Skin epidermis (tissue), 12 donors: ENCODE results near the gene MAML3.
A peak's percentile ranks its signal among the peaks of the same experiment; 100 is the strongest.
"Not testable (repeated sequence)": the region's sequence is repeated elsewhere in the genome, so short reads cannot be mapped to it uniquely, and the experiment has no call there.

Experiments used
- H3K27ac ChIP-seq, 21 experiments: fragments of 200-600 bp; sonication (generic) in 11 of 21; one replicate each; pipeline ENCODE4 v1.5.0; 2020; ENCODE audit warnings: mild to moderate bottlenecking in 3 of 21, inconsistent platforms in 2 of 21, moderate library complexity in 2 of 21
- H3K4me3 ChIP-seq, 7 experiments: fragments of 200-600 bp; sonication (generic) in 2 of 7; one replicate each; pipeline ENCODE4 v1.5.0; 2020; ENCODE audit warnings: inconsistent platforms in 2 of 7, mild to moderate bottlenecking in 2 of 7, moderate library complexity in 1 of 7

MAML3 gene

DNA sequence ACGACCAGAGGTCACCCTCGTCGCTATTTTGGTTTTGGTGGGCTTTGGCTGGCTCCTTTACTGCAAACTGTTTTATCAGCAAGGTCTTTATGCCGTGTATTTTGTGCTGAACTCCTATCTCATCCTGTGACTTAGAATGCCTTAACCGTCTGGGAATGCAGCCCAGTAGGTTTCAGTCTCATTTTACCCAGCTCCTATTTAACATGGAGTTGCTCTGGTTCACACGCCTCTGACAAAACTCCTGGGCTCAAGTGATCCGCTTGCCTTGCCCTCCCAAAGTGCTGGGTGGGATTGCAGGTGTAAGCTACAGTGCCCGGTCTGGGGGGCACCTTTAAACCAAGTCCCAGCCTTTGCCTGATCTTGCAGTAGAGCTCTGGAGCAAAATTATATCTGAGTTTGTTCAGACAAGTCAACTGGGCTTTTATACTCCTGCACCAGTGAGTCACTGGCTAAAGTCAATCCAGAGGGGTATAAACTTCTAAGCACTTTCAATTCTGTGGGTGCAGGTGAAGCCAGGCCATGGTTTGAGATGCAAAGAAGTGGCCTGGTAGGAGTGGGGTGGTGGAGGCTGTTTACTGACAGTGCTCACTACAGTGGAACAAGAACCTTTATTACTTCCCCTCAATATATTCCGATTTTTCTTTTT, 438.1 kb downstream of the MAML3 start:
- H3K27ac ChIP-seq: no peak overlapping the region
- no peak overlapping the region for H3K4me3 ChIP-seq

DNA sequence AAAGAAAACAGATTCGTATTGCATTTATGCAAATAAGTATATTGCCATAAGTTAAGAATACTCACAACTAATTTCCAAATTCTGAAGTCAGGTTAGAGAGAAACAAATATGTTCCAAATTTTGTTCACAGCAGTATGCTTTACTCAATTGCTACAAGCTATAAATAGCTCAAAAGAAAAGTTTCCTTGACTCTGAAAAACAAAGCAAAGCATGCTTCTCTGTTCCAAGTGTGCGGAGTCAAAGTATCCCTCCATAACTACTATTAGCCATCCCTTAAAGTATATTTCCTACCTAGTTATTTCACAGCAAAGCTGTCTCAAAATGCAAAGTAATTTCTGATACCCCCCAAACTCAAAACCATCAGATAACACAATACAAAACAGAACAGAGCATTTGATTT, 441.1 kb downstream of the MAML3 start:
- H3K4me3 ChIP-seq: no peak overlapping the region
- no peak overlapping the region for H3K27ac ChIP-seq

DNA sequence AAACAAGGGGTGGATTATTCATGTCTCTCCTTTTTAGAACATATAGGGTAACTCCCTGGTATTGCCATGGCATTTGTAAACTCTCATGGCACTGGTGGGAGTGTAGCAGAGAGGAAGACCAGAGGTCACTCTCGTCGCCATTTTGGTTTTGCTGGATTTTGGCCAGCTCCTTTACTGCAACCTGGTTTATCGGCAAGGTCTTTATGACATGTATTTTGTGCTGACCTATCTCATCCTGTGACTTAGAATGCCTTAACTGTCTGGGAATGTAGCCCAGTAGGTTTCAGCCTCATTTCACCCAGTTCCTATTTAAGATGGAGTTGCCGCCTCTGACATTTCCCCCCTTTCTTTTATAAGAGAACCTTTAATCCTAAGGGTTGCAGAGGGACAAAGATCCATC, 442.5 kb downstream of the MAML3 start:
- H3K27ac ChIP-seq: peak overlapping the region in 1 of 21 experiments; percentile 16

DNA sequence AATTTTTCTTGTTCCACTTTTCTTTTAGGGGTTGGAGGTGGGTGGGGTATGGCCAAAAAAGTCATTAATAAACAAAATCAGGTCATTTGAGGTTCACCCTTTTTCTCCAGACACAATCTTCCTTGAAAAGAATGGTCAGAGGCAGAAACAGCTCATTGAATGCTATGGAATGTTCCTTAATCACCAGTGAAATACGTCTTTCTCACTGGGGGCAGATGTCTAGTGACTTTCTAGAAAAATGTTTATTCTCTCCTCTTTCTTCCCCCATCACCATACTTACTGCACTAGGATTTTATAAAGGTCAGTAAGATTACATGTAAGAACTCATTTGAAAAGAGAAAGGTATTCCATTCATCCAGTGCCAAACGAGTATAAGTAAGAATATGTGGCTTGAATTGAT, 443.9 kb downstream of the MAML3 start:
- Histone ChIP-seq H3K4me3 (no peak overlapping the region), H3K27ac (no peak overlapping the region)

More for the DNA sequence above, 442.5 kb downstream of the MAML3 start:
- no peak overlapping the region for H3K4me3 ChIP-seq

DNA sequence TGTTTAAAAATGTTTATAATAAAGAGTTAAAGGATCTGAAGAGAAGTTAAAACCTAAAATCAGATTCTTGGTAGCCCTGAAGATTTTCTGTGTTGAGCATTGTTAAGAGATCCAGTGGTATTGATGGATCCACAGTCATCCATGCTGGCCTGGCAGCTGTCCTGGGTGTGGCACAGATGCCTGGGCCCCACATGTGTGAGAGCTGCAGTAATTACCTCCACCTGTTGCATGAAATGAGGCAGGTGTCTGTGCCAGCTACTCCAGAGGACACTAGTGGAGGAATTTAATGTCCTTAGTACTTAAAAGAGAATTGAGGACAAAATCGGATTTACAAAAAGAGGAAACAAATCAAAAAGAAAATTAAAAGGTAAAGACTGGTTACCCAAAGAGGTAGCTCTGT, 444.3 kb downstream of the MAML3 start:
- H3K4me3 ChIP-seq: no peak overlapping the region

DNA sequence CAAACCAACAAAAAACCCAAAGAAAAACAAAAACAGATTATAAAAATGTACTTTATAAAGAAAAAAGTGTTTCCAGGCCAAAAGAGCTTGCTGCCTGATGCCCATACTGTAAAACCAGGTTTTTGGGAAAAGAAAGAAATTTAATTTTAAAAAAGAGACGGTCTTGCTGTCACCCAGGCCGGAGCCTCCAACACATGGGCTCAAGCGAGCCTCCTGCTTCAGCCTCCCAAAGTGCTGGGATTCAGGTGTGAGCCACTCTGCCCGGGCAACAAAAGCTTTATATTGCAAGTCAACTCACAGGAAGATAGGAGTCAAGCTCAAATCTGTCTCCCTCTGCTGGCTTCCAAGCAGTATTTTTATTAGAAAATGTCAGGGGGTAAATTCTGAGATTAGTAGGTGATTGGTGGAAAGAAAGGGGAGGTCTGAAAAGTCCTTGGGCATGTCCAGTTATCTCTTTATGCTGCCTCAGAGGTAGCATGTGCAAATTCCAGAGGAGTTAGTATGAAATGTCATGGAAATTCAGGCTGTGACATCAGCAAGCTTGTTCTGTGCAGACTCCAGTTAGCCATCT, 449.0 kb downstream of the MAML3 start:
- no peak overlapping the region for H3K4me3 ChIP-seq
- no peak overlapping the region for H3K27ac ChIP-seq

More for the DNA sequence above, 444.3 kb downstream of the MAML3 start:
- H3K27ac ChIP-seq: no peak overlapping the region

DNA sequence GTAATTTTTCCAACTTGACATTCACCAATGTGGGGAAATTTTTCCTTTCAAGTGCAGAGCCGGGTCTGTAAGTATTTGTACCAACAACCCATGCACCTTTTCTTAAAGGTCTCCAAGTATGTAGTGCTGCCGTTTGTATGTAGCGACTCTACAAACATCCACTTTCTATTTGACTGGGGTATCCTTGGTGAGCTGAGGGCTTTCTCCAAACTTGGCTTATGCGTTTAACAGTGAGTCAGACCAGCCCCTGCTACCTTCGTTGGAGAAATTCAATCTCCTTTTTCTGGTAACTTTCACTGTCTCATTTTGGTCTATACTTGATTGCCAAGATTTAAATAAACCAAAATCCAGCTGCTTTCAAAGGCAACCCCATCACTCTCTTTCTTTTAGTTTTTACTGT, 453.4 kb downstream of the MAML3 start:
- Histone ChIP-seq H3K27ac (no peak overlapping the region), H3K4me3 (no peak overlapping the region)

DNA sequence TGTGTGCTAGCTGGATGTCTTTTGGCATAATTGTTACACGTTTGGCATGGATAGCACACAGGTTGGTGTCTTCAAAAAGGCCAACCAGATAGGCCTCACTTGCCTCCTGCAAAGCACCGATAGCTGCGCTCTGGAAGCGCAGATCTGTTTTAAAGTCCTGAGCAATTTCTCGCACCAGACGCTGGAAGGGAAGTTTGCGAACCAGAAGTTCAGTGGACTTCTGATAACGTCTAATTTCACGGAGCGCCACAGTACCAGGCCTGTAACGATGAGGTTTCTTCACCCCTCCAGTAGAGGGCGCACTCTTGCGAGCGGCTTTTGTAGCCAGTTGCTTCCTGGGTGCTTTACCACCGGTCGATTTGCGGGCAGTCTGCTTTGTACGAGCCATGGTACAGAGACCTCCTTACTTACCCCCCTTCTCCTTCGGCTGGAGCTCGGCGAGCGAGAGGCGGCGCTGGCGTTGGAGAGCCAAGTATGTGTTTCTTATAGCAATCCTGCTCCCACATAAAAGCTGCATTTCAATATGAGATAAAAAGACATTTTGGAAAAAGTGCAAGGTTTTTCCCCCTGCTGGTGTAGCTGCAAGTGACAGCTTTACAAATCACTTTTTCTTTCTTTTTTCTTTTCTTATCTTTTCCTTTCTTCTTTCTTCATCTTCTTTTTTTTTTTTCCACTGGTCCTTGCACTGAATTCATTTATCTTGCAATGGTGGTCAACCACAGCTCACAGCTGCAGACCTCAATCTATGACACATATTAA, 455.6 kb downstream of the MAML3 start:
- H3K27ac ChIP-seq, H3K4me3 ChIP-seq: not testable (repeated sequence)

DNA sequence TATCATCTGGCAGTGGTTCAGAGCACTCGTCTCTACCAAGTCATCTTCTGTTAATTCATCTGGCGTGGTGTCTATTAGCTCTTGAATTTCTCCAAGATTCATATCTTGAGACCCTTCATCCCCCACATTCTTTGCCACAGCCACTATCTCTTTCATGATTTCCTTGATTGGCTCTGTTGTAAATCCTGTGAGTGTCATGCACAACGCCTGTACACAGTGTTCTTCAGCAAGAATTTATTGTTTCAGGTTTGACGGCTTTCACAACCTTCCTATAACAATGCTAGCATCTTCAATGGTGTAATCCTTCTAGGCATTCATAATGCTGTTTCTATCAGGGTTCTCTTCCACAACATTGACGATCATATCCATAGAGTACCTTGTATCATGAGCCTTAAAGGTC, 457.5 kb downstream of the MAML3 start:
- H3K27ac ChIP-seq: no peak overlapping the region
- no peak overlapping the region for H3K4me3 ChIP-seq

DNA sequence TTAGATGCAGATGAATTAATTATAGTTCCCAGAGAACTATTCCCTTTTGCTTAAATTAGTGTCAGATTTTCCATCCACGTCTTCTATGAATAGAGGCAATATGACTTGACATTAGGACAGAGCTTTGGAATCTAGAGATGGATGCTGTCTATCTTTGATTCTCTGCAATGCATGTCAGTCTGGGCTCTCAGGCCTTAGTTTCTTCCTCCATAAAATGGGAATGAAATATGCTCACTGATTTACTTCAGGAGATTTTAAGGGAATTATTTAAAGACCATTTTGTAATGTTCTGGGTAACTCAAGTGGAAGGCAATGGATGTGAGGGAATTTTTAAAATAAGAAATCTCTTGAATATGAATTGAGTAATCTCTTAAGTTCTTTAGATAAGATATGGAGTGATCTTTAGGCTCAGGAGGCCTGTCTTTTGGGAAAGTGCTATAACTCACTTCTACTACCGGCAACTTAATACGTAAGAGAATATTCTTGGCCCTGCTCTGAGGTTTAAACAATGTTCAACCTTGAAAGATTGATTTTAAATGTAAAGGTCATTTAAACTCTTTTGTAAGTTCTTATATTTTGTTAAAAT, 459.4 kb downstream of the MAML3 start:
- H3K4me3 ChIP-seq: no peak overlapping the region
- no peak overlapping the region for H3K27ac ChIP-seq

DNA sequence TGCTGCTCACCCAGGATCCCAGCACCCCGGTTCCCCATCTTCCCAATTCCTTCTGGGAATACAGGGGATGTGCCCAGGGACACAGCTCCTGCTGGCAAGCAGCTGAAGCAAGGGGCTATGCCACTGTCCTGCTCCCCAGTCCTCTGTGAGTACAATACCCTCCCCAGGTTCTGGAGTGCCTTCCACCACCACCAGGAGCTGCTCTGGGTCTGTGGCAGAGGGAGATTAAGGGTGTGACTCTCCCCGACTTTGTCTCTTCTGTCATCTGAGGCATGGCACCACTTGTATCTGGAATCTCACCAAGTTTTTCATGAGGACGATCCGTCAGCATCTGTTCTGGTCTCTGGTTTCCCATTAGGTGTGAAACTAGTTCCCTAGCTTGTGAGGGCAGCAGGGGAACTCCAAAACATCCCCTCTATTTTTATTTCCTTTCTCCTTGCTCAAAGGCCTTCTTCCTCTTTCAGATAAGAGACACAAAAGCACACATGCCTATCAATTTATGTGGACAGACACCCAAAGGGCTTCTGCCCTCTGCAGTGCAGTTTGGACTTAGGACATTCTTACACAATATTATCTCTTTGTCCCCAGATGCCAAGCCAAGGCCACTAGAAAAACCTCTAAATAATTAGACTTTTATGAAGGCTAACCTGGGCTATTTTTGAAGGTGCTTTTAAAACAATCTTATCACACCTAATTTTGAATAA, 461.5 kb downstream of the MAML3 start:
- peak overlapping the region in 5 of 21 experiments; percentile 3 to 38 (median 19) for H3K27ac ChIP-seq
- H3K4me3 ChIP-seq: no peak overlapping the region

DNA sequence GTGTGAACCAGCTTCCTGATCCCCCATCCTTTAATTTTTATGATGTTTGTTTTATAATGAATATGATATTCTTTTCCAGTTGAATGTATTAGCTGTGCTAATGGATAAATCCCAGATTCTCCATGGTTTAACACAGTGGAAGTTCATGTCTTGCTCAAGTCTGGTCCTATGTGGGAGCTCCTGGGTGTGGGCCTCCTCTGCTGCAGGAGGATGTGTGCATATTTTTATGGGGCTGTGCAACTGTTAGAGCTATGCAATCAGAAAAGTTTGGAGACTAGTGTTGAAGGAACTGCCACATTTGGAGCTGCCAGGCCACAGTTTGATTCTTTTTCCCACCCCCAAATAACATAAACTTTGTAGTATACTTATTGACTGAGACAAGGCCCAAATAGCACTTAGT, 463.6 kb downstream of the MAML3 start:
- no peak overlapping the region for H3K4me3 ChIP-seq
- no peak overlapping the region for H3K27ac ChIP-seq

DNA sequence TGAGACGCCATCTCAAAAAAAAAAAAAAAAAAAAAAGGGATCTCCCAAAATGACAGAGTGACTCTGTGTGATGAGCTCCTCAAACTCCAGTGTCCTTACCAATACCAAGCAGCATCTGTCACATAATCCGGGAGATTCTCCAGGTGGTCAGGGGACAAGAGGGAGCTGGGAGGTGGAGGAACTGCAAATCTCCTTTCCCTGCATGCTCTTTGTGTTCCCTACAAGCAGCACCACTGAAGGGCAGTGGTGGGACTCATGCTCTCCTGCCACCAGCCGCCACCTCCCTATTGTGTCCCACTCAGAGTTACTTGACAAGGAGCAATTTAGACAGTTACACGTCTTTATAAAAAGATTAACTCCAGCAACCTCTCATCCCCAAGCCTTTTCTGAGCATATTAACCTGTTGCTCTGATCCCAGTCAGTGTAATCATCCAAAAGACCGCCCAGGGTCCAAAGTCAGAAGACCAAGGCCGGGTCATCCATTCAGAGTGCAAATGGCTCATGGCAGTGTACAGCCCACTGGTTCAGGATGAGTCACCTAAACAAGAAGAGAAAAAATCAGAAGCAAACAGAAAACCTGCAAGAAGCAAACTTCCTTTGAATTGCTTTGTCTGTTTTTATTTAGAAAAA, 464.8 kb downstream of the MAML3 start:
- Histone ChIP-seq H3K27ac (no peak overlapping the region), H3K4me3 (no peak overlapping the region)

DNA sequence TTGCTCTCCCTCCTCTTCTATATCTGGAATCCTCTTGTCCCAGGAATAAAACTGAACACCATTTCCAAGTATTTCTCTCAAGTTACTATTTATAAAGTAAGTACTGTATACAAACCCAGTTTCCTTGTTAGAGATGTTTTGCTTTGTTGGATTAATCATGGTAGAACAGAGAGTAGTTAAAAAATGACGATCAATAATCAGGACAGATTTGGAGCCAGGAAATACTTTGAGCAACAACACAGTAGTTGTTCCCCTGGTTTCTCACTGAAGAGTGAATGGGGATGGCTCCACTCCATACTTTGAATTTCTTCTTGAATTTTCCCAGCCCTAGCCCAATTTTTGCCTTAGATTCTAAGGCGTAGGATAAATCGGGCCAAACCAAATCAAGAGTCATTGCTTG, 467.0 kb downstream of the MAML3 start:
- Histone ChIP-seq H3K4me3 (no peak overlapping the region), H3K27ac (peak overlapping the region in 1 of 21 experiments; percentile 32)

DNA sequence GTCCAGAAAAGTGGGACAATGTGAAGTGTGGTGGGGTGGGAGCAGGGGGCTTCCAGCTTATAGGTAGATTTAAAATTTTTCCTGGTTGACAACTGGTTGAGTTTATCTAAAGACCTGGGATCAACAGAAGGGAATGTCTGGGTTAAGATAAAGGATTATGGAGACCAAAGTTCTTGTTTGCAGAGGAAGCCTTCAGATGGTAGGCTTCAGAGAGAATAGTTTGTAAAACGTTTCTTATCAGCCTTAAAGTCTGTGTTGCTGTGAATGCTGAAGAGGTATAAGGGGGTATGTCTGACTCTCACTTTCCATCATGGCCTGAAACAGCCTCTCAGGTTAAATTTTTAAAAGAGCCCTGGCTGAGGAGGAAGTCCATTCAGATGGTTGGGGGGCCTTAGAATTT, 467.9 kb downstream of the MAML3 start:
- no peak overlapping the region for H3K27ac ChIP-seq
- no peak overlapping the region for H3K4me3 ChIP-seq

DNA sequence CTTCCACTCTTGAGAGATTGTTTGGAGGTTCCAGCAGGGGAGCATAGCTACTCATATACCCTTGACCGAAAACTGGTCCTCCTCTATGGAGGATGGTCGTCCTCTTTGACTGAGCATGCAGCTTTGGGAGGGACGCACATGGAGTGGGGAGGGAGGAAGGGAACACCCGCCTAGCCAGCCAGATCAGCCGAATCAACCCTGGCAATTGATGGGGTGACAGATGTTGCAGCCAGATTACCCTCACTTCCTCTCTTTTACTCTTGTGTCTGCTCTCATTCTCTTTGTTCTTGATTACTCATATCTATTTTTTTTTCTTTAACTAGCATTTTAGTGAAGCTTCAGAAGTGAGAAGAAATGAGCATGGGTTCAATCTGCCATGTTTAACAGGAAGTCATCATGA, 468.8 kb downstream of the MAML3 start:
- Histone ChIP-seq H3K27ac (peak overlapping the region in 1 of 21 experiments; percentile 18), H3K4me3 (no peak overlapping the region)

DNA sequence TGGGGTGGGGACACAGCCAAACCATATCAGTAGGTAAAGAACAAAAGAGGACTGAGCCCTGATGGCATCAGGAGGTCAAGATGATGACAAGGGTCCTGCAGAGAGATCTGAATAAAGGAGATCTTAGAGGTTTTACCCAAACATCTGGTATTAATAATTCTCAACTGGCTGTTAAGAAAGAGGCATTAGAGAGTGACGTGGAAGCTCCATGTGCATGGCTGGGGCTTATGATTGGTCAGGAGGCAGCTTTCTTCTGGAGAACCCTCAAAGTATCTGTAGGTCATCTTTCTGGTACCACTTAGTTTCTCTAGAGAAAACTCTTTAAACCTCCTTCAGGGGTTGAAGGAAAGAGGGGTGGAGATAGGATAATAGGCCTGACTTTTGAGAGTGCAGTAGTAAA, 469.6 kb downstream of the MAML3 start:
- H3K27ac ChIP-seq: peak overlapping the region in 4 of 21 experiments; percentile 6 to 43 (median 28)
- no peak overlapping the region for H3K4me3 ChIP-seq

DNA sequence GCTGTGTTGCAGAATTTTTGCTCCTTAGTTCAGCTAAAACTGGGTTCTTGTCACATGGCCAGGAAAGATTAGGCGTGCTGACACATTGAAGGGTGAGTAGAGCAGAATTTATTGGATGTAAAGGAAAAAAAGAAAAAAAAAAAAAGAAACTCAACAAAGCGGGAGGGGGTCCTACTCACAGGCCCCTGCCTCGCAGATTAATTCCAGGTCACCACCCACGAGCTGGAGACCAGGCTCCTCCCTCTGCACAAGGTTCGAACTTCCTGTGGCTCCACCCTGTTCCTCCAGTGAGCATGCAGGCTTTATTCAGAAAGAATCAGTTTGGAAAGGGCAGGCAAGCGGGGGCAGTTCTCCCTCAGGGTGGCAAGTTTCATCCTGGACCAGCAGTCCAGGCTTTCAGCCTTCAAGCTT, 471.2 kb downstream of the MAML3 start:
- no peak overlapping the region for H3K4me3 ChIP-seq
- H3K27ac ChIP-seq: peak overlapping the region in 13 of 21 experiments; percentile 18 to 60 (median 40)

DNA sequence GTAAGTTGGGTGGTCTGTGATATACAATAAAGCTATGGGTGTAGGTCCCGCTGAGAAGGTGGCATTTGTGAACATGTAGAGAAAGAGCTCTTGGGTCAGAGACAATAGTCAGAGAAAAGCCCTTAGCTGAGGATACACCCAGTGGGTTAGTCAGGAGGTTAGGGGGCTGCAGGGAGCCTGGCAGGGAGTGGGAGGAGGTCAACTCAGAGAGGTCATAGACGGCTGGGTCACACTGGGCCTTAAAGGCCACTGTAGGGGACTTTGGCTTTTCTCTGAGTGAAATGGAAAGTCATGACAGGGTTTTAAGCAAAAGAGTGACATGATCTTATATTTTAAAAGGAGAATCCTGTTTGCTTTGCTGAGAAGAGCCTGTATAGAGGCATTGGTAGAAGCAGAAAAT, 471.7 kb downstream of the MAML3 start:
- Histone ChIP-seq H3K27ac (peak overlapping the region in 12 of 21 experiments; percentile 14 to 60 (median 38)), H3K4me3 (no peak overlapping the region)
